Effector CD8-positive, alpha-beta T cell (primary cell): ENCODE data around the gene SCN8A.

Source experiments
- DNase-seq: peaks from one replicate; lab custom pipeline; 2025; lab: John Stamatoyannopoulos, UW

SCN8A gene

DNA sequence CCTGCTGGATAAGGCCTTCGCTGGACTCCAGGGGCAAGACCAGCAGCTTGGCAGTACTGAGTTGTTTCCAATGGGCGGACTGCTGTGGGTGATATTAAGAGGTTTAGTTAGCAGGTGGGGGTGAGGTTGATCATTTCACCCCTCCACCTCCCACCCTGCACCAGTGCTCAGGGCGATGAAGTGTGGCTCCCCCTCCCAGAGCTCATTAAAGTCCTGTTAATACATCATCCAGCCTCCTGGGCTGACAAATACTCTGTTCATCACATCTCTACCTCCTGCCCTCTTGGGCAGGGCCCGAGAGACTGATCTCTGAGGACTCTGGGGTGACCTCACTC, 259.9 kb downstream of the SCN8A start:
- no peak for DNase-seq

DNA sequence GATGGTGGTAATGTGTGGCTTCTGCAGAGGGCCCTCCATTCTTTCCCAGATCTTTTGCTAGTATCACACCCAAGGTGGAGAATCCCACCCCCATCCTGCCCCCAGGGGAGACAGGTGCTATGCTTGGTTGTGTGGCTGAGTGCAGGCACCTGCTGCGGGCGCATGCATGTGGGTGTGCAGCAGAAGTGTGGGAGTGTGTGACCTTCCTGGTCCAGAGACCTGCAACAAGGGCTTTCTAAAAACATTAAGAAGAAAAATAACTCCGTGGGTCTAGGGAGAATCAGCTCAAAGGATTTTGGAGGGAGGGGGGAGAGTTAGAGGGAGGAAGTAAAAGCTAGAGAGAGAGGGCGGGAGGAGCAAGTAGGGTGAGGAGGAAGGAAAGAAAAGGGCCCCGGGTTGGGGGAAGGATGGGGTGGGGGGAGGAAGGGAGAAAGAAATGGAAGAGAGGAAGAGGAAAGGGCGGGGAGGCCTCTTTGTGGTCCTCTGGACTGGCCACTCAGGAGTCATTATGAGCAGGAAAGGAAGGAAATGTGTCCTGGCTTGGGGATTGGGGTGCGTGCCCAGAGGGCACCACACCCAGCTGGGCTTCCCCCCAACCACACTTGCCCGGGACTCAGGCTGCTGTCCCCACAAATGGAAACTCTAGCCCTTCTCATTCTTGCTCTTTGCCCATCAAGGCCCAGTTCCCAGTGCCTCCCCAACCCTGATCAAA, 260.5 kb downstream of the SCN8A start:
- no peak for DNase-seq

DNA sequence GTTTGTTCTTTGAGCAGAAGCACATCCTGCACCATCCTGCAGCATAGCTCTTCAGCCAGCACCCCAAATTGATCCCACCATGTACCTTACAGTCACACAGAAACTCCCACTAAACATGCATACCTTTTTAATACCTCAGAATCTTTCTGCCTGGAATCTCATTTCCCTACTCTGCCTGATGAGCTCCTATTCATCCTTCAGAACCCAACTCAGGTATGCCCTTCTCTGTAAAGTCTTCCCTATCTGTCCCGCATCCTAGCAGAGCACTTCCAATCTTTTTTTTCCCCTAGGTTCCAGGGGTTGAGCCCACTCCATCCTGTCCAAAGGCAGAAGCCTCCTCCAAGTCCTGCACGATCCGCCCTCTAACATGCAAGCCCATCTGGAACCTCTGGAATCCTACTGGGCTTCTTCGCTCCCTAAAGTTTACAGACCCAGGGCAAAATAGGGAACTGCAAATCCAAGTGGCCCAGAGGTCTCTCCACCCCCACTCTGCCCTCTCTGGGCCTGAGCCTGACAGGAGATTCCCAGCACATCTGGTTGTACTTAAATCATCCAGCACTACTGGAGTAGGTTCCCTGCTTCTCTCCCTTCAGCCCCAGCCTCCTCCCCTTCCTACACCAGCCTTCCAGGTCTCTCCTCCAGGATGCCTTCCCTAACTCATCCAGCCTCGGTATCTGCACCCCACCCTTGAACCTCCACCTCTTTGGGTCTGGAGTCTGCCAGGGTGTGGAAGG, 261.5 kb downstream of the SCN8A start:
- DNase-seq = no peak

DNA sequence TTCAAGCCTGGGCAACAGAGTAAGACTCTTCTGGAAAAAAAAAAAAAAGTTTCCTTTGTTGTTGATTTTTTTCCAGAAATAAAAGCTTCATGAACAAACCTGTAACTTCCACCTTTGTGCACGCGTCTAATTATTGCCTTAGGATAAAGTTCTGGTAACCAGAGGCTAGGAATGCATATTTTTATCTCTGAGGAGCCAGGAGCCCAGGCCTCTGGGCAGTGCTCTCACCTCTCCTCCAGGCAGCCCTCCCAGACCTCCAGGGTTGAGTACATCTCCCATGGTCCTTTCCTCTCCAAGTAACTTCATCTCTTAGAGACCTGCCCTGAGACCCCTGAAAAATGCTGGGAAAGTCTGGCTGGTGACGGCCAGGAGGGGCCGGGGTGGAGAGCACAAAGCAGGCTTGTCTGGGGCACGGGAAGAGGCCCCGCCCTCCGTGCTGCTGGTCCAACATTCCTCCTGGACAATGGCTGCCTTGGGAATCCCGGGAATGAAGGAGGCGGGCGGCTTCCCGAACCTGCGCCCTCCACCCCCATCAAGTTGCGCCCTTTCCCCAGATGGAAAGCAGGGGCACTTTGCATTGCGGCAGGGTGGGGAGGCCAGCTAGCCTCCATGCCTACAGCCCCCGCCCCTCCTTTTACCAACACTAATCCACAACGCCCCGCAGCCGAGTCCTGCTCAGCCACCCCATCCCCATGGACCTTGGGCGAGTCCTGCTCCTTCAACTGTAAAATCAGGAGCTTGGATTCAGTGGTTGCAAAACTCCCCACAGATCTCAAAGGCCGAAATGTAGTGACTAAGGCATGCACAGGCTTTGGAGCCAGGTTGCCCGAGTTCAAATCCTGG, 264.8 kb downstream of the SCN8A start:
- DNase-seq = no peak

DNA sequence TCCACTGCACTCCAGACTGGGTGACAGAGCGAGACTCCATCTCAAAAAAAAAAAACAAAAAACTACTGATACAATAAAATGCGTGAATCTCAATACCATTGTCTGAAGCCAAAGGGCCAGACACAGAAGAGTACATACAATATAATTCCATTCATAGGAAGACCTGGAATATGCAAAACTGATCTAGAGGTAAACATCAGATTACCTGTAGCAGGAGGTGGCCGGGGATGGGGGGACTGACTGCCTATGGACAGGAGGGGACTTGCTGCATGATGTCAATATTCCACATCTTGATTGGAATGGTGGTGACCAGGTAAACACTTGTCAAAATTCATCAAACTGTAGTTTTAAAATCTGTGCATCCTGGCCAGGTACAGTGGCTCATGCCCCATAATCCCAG, 270.0 kb downstream of the SCN8A start:
- no peak for DNase-seq
